ENCODE data around the gene GOT1.

GOT1 gene

GRCh38 chr10:99411546-99411945 lies 18.9 kb downstream of the GOT1 start:
- TF ChIP-seq ZNF384 (IDR thresholded peaks at IDR 0.05) (no peak), ELF4 (IDR thresholded peaks at IDR 0.05) (no peak), BHLHE40 (IDR thresholded peaks at IDR 0.05; ENCODE audit: borderline replicate concordance) (no peak), ARNT (IDR thresholded peaks at IDR 0.05) (no peak), LEF1 (IDR thresholded peaks at IDR 0.05; ENCODE audit: borderline replicate concordance) (no peak), L3MBTL2 (conservative IDR thresholded peaks at IDR 0.05) (no peak), FOXK2 (IDR thresholded peaks at IDR 0.05) (no peak), NFRKB (IDR thresholded peaks at IDR 0.05) (no peak), HDGF (IDR thresholded peaks at IDR 0.05; ENCODE audit: borderline replicate concordance) (no peak), PKNOX1 (IDR thresholded peaks at IDR 0.05) (no peak), SUZ12 (IDR thresholded peaks at IDR 0.05) (no peak), TARDBP (IDR thresholded peaks at IDR 0.05) (no peak), FOXM1 (IDR thresholded peaks at IDR 0.05; ENCODE audit: borderline replicate concordance) (no peak), SP1 (IDR thresholded peaks at IDR 0.05) (no peak), CTBP1 (IDR thresholded peaks at IDR 0.05; ENCODE audit: borderline replicate concordance) (no peak), FOXA1 (IDR thresholded peaks at IDR 0.05) (no peak)
- ChIA-PET CTCF (no interaction called here), POLR2A (interaction anchor here (1.8 kb wide), 1 partner anchor 19 kb away, joined by 7 read pairs; the partner anchor contains the start of gene GOT1)
- no peak for DNase-seq (ENCODE audit: extremely low spot score)

GRCh38 chr10:99410876-99411275 lies 19.5 kb downstream of the GOT1 start:
- no peak for TF ChIP-seq TARDBP (IDR thresholded peaks at IDR 0.05)
- no peak for TF ChIP-seq ZNF384 (IDR thresholded peaks at IDR 0.05)
- CTCF ChIA-PET, result no interaction called here
- DNase-seq (ENCODE audit: extremely low spot score), result no peak
- POLR2A ChIA-PET, result interaction anchor here (1.8 kb wide), 1 partner anchor 20 kb away, joined by 7 read pairs; the partner anchor contains the start of gene GOT1

- POLR2A ChIA-PET, result interaction anchor here (1.6 kb wide), 1 partner anchor 20 kb away, joined by 6 read pairs; the partner anchor contains the start of gene GOT1
- TF ChIP-seq PKNOX1 (IDR thresholded peaks at IDR 0.05) (no peak), CTBP1 (IDR thresholded peaks at IDR 0.05; ENCODE audit: borderline replicate concordance) (no peak), TARDBP (IDR thresholded peaks at IDR 0.05) (no peak), BHLHE40 (IDR thresholded peaks at IDR 0.05; ENCODE audit: borderline replicate concordance) (no peak), FOXK2 (IDR thresholded peaks at IDR 0.05) (no peak), ARNT (IDR thresholded peaks at IDR 0.05) (no peak), L3MBTL2 (conservative IDR thresholded peaks at IDR 0.05) (no peak), HDGF (IDR thresholded peaks at IDR 0.05; ENCODE audit: borderline replicate concordance) (no peak), SUZ12 (IDR thresholded peaks at IDR 0.05) (no peak), LEF1 (IDR thresholded peaks at IDR 0.05; ENCODE audit: borderline replicate concordance) (no peak), ELF4 (IDR thresholded peaks at IDR 0.05) (no peak), FOXM1 (IDR thresholded peaks at IDR 0.05; ENCODE audit: borderline replicate concordance) (no peak), ZNF384 (IDR thresholded peaks at IDR 0.05) (no peak), SP1 (IDR thresholded peaks at IDR 0.05) (no peak), NFRKB (IDR thresholded peaks at IDR 0.05) (no peak), FOXA1 (IDR thresholded peaks at IDR 0.05) (no peak)
- no peak for DNase-seq (ENCODE audit: extremely low spot score)
- CTCF ChIA-PET, result no interaction called here
Observed at GRCh38 chr10:99410146-99410545, 20.3 kb downstream of the GOT1 start.

- ChIA-PET POLR2A (no interaction called here), CTCF (no interaction called here)
- TF ChIP-seq BHLHE40 (IDR thresholded peaks at IDR 0.05; ENCODE audit: borderline replicate concordance) (no peak), FOXK2 (IDR thresholded peaks at IDR 0.05) (no peak), PKNOX1 (IDR thresholded peaks at IDR 0.05) (no peak), NFRKB (IDR thresholded peaks at IDR 0.05) (no peak), SP1 (IDR thresholded peaks at IDR 0.05) (no peak), FOXM1 (IDR thresholded peaks at IDR 0.05; ENCODE audit: borderline replicate concordance) (no peak), LEF1 (IDR thresholded peaks at IDR 0.05; ENCODE audit: borderline replicate concordance) (no peak), CTBP1 (IDR thresholded peaks at IDR 0.05; ENCODE audit: borderline replicate concordance) (no peak), TARDBP (IDR thresholded peaks at IDR 0.05) (no peak), SUZ12 (IDR thresholded peaks at IDR 0.05) (no peak), L3MBTL2 (conservative IDR thresholded peaks at IDR 0.05) (no peak), FOXA1 (IDR thresholded peaks at IDR 0.05) (no peak), ELF4 (IDR thresholded peaks at IDR 0.05) (no peak), ARNT (IDR thresholded peaks at IDR 0.05) (no peak)
- no peak for DNase-seq (ENCODE audit: extremely low spot score)
Observed at GRCh38 chr10:99406149-99406548, 24.3 kb downstream of the GOT1 start.

- TF ChIP-seq SUZ12 (IDR thresholded peaks at IDR 0.05) (no peak), TARDBP (IDR thresholded peaks at IDR 0.05) (no peak), NFRKB (IDR thresholded peaks at IDR 0.05) (no peak), FOXM1 (IDR thresholded peaks at IDR 0.05; ENCODE audit: borderline replicate concordance) (no peak), LEF1 (IDR thresholded peaks at IDR 0.05; ENCODE audit: borderline replicate concordance) (no peak), BHLHE40 (IDR thresholded peaks at IDR 0.05; ENCODE audit: borderline replicate concordance) (no peak), ELF4 (IDR thresholded peaks at IDR 0.05) (no peak), PKNOX1 (IDR thresholded peaks at IDR 0.05) (no peak), HDGF (IDR thresholded peaks at IDR 0.05; ENCODE audit: borderline replicate concordance) (no peak), CTBP1 (IDR thresholded peaks at IDR 0.05; ENCODE audit: borderline replicate concordance) (no peak)
- no peak for DNase-seq (ENCODE audit: extremely low spot score)
- ChIA-PET CTCF (no interaction called here), POLR2A (interaction anchor here (0.7 kb wide), 1 partner anchor 27 kb away, joined by 3 read pairs; the partner anchor contains the start of gene GOT1)
Observed at GRCh38 chr10:99403674-99404073, 26.8 kb downstream of the GOT1 start.

- CTCF ChIA-PET, result no interaction called here
- TF ChIP-seq SUZ12 (IDR thresholded peaks at IDR 0.05) (no peak), L3MBTL2 (conservative IDR thresholded peaks at IDR 0.05) (no peak), ARNT (IDR thresholded peaks at IDR 0.05) (no peak), ZNF384 (IDR thresholded peaks at IDR 0.05) (no peak), TARDBP (IDR thresholded peaks at IDR 0.05) (no peak), FOXM1 (IDR thresholded peaks at IDR 0.05; ENCODE audit: borderline replicate concordance) (no peak), CTBP1 (IDR thresholded peaks at IDR 0.05; ENCODE audit: borderline replicate concordance) (no peak), BHLHE40 (IDR thresholded peaks at IDR 0.05; ENCODE audit: borderline replicate concordance) (no peak), SP1 (IDR thresholded peaks at IDR 0.05) (no peak), LEF1 (IDR thresholded peaks at IDR 0.05; ENCODE audit: borderline replicate concordance) (no peak), NFRKB (IDR thresholded peaks at IDR 0.05) (no peak), ELF4 (IDR thresholded peaks at IDR 0.05) (no peak), PKNOX1 (IDR thresholded peaks at IDR 0.05) (no peak), FOXA1 (IDR thresholded peaks at IDR 0.05) (no peak)
- POLR2A ChIA-PET, result no interaction called here
Observed at GRCh38 chr10:99399664-99400063, 30.8 kb downstream of the GOT1 start.

More at GRCh38 chr10:99399664-99400063, 30.8 kb downstream of the GOT1 start:
- DNase-seq (ENCODE audit: extremely low spot score), result no peak
